Measurements from ENCODE around the gene PPP2R3B. TPM values are rescaled to one million over a fixed set of nuclear protein-coding genes. Genes with fewer than 3 reads are reported as not detected.

The PPP2R3B gene
- total and polyA plus RNA-seq, 2 of the 4 experiments (the other 2 are of a cell fraction) = 13.2 to 13.3 TPM

DNA sequence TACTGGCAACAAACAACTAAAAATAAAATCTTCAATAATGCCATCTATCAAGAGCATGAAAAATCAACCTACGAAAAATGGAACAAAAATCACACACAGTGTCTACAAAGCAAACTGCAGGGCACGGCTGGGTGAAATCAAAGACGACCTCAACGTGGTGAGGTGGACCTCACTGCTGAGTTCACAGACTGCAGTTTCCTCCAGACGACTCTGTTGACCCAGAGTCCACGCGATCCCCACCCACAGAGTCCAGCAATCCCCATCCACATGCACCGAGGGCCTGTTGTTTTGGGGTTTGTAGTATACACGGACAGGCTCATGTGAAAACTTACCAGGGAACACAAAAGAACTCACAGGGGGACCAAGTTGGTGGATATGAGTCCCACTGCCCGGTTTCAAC lies 37.0 kb downstream of the PPP2R3B start:
- intact Hi-C loops (cut with micrococcal nuclease) (no loop called here), dilution Hi-C loops (cut with HindIII; ENCODE audit: low sequenced_read_pairs, unreplicated experiment) (no loop called here), in situ Hi-C loops (cut with MboI; ENCODE audit: low sequenced_read_pairs) (no loop called here)
- no TSS peak for BruUV-seq (replicated peaks)
- no peak overlapping the region for H3K23ac ChIP-seq (ENCODE audit: low read depth, low read length)
- no peak overlapping the region for H2AK9ac ChIP-seq (replicated peaks; ENCODE audit: low read depth, low read length, poor library complexity)
- H2AFZ ChIP-seq (replicated peaks; ENCODE audit: low read length, poor library complexity) = no peak overlapping the region
- no peak overlapping the region for H3K4me3 ChIP-seq (ENCODE audit: insufficient read depth, low read depth, low read length)
- H3K14ac ChIP-seq (replicated peaks; ENCODE audit: low read depth, low read length) = no peak overlapping the region
- ChIA-PET POLR2A (ENCODE audit: unreplicated experiment) (no interaction called here), CTCF (no interaction called here)
- no peaks in the 10 kb centered on the region; the same call in 1 of the 2 replicates for H3K9me3 ChIP-seq (ENCODE audit: control insufficient read depth, insufficient read depth, low read length)
- no peak overlapping the region for H2AK5ac ChIP-seq (ENCODE audit: low read depth, low read length)
- no peak for DNase-seq
- no peaks in the 10 kb centered on the region for H3K9me1 ChIP-seq (ENCODE audit: insufficient read depth, low read length)
- TF ChIP-seq, protein P1, sequence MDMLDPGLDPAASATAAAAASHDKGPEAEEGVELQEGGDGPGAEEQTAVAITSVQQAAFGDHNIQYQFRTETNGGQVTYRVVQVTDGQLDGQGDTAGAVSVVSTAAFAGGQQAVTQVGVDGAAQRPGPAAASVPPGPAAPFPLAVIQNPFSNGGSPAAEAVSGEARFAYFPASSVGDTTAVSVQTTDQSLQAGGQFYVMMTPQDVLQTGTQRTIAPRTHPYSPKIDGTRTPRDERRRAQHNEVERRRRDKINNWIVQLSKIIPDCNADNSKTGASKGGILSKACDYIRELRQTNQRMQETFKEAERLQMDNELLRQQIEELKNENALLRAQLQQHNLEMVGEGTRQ (IDR thresholded peaks at IDR 0.05; ENCODE audit: low read depth, low read length) = no peak
- no peak for TF ChIP-seq MAZ (IDR thresholded peaks at IDR 0.05; ENCODE audit: borderline replicate concordance, low read depth, low read length)
- no peak for TF ChIP-seq RFX5 (IDR thresholded peaks at IDR 0.05; ENCODE audit: low read depth, low read length)
- TF ChIP-seq FOS (IDR thresholded peaks at IDR 0.05; ENCODE audit: low read depth, low read length) = no peak
- no peak for TF ChIP-seq MAFK (IDR thresholded peaks at IDR 0.05; ENCODE audit: low read depth, low read length)
- TF ChIP-seq SMC3 (IDR thresholded peaks at IDR 0.05; ENCODE audit: low read depth, low read length) = no peak
- TF ChIP-seq MXI1 (IDR thresholded peaks at IDR 0.05; ENCODE audit: borderline replicate concordance, low read depth, low read length) = no peak
- no peak for TF ChIP-seq CHD1 (IDR thresholded peaks at IDR 0.05; ENCODE audit: low read depth, low read length)
- no peak for TF ChIP-seq NFE2L2 (IDR thresholded peaks at IDR 0.05; ENCODE audit: low read depth, low read length)
- TF ChIP-seq RCOR1 (IDR thresholded peaks at IDR 0.05; ENCODE audit: insufficient replicate concordance, low read length) = no peak
- TF ChIP-seq, protein P2, sequence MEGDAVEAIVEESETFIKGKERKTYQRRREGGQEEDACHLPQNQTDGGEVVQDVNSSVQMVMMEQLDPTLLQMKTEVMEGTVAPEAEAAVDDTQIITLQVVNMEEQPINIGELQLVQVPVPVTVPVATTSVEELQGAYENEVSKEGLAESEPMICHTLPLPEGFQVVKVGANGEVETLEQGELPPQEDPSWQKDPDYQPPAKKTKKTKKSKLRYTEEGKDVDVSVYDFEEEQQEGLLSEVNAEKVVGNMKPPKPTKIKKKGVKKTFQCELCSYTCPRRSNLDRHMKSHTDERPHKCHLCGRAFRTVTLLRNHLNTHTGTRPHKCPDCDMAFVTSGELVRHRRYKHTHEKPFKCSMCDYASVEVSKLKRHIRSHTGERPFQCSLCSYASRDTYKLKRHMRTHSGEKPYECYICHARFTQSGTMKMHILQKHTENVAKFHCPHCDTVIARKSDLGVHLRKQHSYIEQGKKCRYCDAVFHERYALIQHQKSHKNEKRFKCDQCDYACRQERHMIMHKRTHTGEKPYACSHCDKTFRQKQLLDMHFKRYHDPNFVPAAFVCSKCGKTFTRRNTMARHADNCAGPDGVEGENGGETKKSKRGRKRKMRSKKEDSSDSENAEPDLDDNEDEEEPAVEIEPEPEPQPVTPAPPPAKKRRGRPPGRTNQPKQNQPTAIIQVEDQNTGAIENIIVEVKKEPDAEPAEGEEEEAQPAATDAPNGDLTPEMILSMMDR (conservative IDR thresholded peaks at IDR 0.05; ENCODE audit: low read depth, low read length) = no peak
- TF ChIP-seq CEBPB (IDR thresholded peaks at IDR 0.05; ENCODE audit: low read depth, low read length) = no peak
- TF ChIP-seq POLR2A (IDR thresholded peaks at IDR 0.05; ENCODE audit: low read depth, low read length) = no peak
- no peak for TF ChIP-seq BHLHE40 (IDR thresholded peaks at IDR 0.05; ENCODE audit: low read depth, low read length)
- H2BK20ac ChIP-seq (ENCODE audit: low read depth, low read length) = no peak overlapping the region
- WGBS, 2 experiments (ENCODE audit: extremely low coverage in 2 of 2, insufficient read length in 1 of 2) = 90% methylated on average over 2 of the region's 10 CpGs; no CpG with 5 or more reads in 1 of the 2 experiments
- H3K27me3 ChIP-seq (ENCODE audit: control insufficient read depth, insufficient read depth, low read length) = no peaks in the 10 kb centered on the region
- H4K91ac ChIP-seq (ENCODE audit: insufficient read depth, low read depth, low read length) = no peak overlapping the region
- H3K4ac ChIP-seq (ENCODE audit: low read depth, low read length) = no peak overlapping the region
- ATAC-seq (ENCODE audit: low read depth) = no peak
- no peaks in the 10 kb centered on the region for H4K20me1 ChIP-seq (ENCODE audit: insufficient read depth, low read length)
- no peak overlapping the region for H3K9ac ChIP-seq (ENCODE audit: low read depth, low read length)
- H2BK5ac ChIP-seq (ENCODE audit: low read depth, low read length, poor library complexity, severe bottlenecking) = no peak overlapping the region
- H4K8ac ChIP-seq (ENCODE audit: low read depth in 2 of 2, low read length in 2 of 2) = no peak overlapping the region
- H3K4me2 ChIP-seq (ENCODE audit: low read depth, low read length) = no peak overlapping the region
- no peaks in the 10 kb centered on the region; the same call in 1 of the 2 replicates for H3K4me1 ChIP-seq (ENCODE audit: control insufficient read depth, insufficient read depth, low read length)
- H2BK120ac ChIP-seq (ENCODE audit: low read depth, low read length) = no peak overlapping the region
- no peak overlapping the region for H4K5ac ChIP-seq (ENCODE audit: low read depth, low read length)
- H3K79me1 ChIP-seq (ENCODE audit: low read depth in 1 of 2, low read length in 2 of 2) = no peaks in the 10 kb centered on the region; a peak in 1 of 4 replicates
- no peak overlapping the region for H2BK15ac ChIP-seq (ENCODE audit: low read depth, low read length)
- no peak overlapping the region for H3K27ac ChIP-seq (ENCODE audit: insufficient read depth, low read length)
- peaks cover 12% of the 10 kb centered on the region for H3K36me3 ChIP-seq (ENCODE audit: control insufficient read depth, insufficient read depth, low read length)
- H3K18ac ChIP-seq (ENCODE audit: low read depth, low read length) = no peak overlapping the region
- H3K56ac ChIP-seq (ENCODE audit: extremely low read depth, insufficient read depth, low read length) = no peak overlapping the region
